K562 (cell line): ENCODE measurements around the gene SDHAF3. TPM values are rescaled to one million over a fixed set of nuclear protein-coding genes. Genes with fewer than 3 reads are reported as not detected.

Experiments
- ATAC-seq: fragments of 200-7000 bp; cut with Tn5 transposase; 3 replicates; pipeline ENCODE4 v1.9.1; 2020; ENCODE audit warnings: moderate library complexity
- BruUV-seq: library from RNA; stranded (reverse); fragments of 400-500 nt; replicated peaks from 2 replicates; lab custom pipeline; 2021; lab: Mats Ljungman, UMichigan
- CTCF ChIA-PET: fragments of 300-600 bp; formaldehyde crosslinking; extraction: SDS; loops from one replicate; lab custom pipeline; 2021; ENCODE audit warnings: low intra/inter-chr PET ratio; lab: Yijun Ruan, JAX
- POLR2A ChIA-PET: fragments of 300-600, 350-650 bp; sonication (Branson Sonifier 250); formaldehyde crosslinking; extraction: SDS; loops from one replicate; lab custom pipeline; 2021; ENCODE audit warnings: antibody characterized with exemption, inconsistent platforms; lab: Yijun Ruan, JAX
- DNase-seq, 4 experiments: peaks; one replicate each; pipeline versions ENCODE4 v3.0.0 to v3.0.0-alpha.2; 2011 to 2018; ENCODE audit warnings: low spot score in 3 of 4, mixed read lengths in 3 of 4; ENCODE audit errors: extremely low read depth in 1 of 4
- FAIRE-seq: peaks from 2 replicates; lab custom pipeline; 2011; peaks lifted over from hg19 to GRCh38; lab: Jason Lieb, UNC
- H2AFZ ChIP-seq: 2 replicates; pipeline ENCODE4 v1.6.0; 2011; ENCODE audit warnings: low read depth, low read length, control low read depth, inconsistent platforms
- H3K27ac ChIP-seq: fragments of 200-600 bp; 3 replicates; pipeline ENCODE4 v1.8.0; 2011; ENCODE audit warnings: low read depth, mild to moderate bottlenecking, control low read depth, inconsistent platforms, low read length, moderate library complexity, mixed read lengths; ENCODE audit errors: extremely low read depth
- H3K27me3 ChIP-seq, 2 experiments: fragments of 300-600 bp in 1 of 2; 2 replicates in 1 of 2; 3 replicates in 1 of 2; pipeline versions ENCODE4 v1.6.0 to v1.8.0; 2011; ENCODE audit warnings: inconsistent platforms in 2 of 2, low read length in 2 of 2, mild to moderate bottlenecking in 1 of 2, mixed read lengths in 1 of 2, moderate library complexity in 1 of 2; ENCODE audit not compliant: control insufficient read depth in 2 of 2, insufficient read depth in 2 of 2
- H3K36me3 ChIP-seq: fragments of 300-600 bp; 3 replicates; pipeline ENCODE4 v1.8.0; 2011; ENCODE audit warnings: mild to moderate bottlenecking, low read length, inconsistent platforms; ENCODE audit not compliant: control insufficient read depth, insufficient read depth
- H3K4me1 ChIP-seq, 2 experiments: fragments of 200-600 bp in 1 of 2; replicated peaks in 1 of 2; 2 replicates in 1 of 2; 3 replicates in 1 of 2; pipeline versions ENCODE4 v1.5.1 to v1.8.0; 2011; ENCODE audit warnings: inconsistent platforms in 2 of 2, low read length in 2 of 2, mild to moderate bottlenecking in 1 of 2, mixed read lengths in 1 of 2, moderate library complexity in 1 of 2; ENCODE audit not compliant: control insufficient read depth in 2 of 2, insufficient read depth in 2 of 2
- H3K4me2 ChIP-seq: 2 replicates; pipeline ENCODE4 v1.6.1; 2011; ENCODE audit warnings: low read length, control low read depth, inconsistent platforms, mixed read lengths; ENCODE audit not compliant: insufficient read depth
- H3K4me3 ChIP-seq: fragments of 200-600 bp; sonication (generic), shearing (Covaris generic); 2 replicates; pipeline ENCODE4 v1.5.1; 2016; ENCODE audit warnings: control low read depth, inconsistent platforms
- H3K79me2 ChIP-seq: fragments of 200-600 bp; 3 replicates; pipeline ENCODE4 v1.8.0; 2011; ENCODE audit warnings: low read length, inconsistent platforms; ENCODE audit not compliant: control insufficient read depth, insufficient read depth
- H3K9ac ChIP-seq, 2 experiments: 2 replicates each; pipeline versions ENCODE4 v1.6.0 to v1.6.1; 2011; ENCODE audit warnings: low read depth in 2 of 2, low read length in 2 of 2, control low read depth in 1 of 2, inconsistent platforms in 1 of 2, mild to moderate bottlenecking in 1 of 2, mixed read lengths in 1 of 2; ENCODE audit not compliant: insufficient read depth in 1 of 2
- H3K9me1 ChIP-seq: one replicate; pipeline ENCODE4 v1.6.0; 2011; ENCODE audit warnings: inconsistent platforms, mild to moderate bottlenecking, low read length, moderate library complexity; ENCODE audit not compliant: control insufficient read depth, insufficient read depth
- H3K9me3 ChIP-seq: replicated peaks from 2 replicates; pipeline ENCODE4 v1.5.1; 2011; ENCODE audit warnings: low read depth, low read length, inconsistent platforms; ENCODE audit not compliant: control insufficient read depth, insufficient read depth
- H4K20me1 ChIP-seq: replicated peaks from 2 replicates; pipeline ENCODE4 v1.6.1; 2011; ENCODE audit warnings: low read length, inconsistent platforms, mixed read lengths; ENCODE audit not compliant: control insufficient read depth, insufficient read depth
- CSDE1 ChIP-seq, 2 experiments: fragments of 450-650 bp; IDR thresholded peaks; 2 replicates each; pipeline ENCODE4 v1.6.1; 2016; ENCODE audit warnings: mild to moderate bottlenecking in 1 of 2
- FOXA1 ChIP-seq: fragments of 450-650 bp; IDR thresholded peaks from 2 replicates; pipeline ENCODE4 v1.6.1; 2016; ENCODE audit warnings: mild to moderate bottlenecking, borderline replicate concordance
- XRCC3 ChIP-seq: fragments of 450-650 bp; IDR thresholded peaks from 2 replicates; pipeline ENCODE4 v1.6.1; 2017; ENCODE audit warnings: mild to moderate bottlenecking, moderate library complexity
- ZBTB7A ChIP-seq: IDR thresholded peaks from 2 replicates; pipeline ENCODE4 v1.6.1; 2011; ENCODE audit warnings: low read depth, mild to moderate bottlenecking, low read length, moderate library complexity, borderline replicate concordance; ENCODE audit not compliant: control insufficient read depth
- WGBS: fragments of 100-300 bp; shearing (Covaris generic); methylation state at CpG from one replicate; pipeline ENCODE4 v1.1.6; 2016; ENCODE audit warnings: low coverage, mixed read lengths; ENCODE audit not compliant: insufficient coverage; ENCODE audit errors: missing lambda C conversion rate; 5-methylcytosine and 5-hydroxymethylcytosine counted together
- in situ Hi-C: fragments of 300-500 bp; cut with MboI; formaldehyde crosslinking; loops from 4 replicates; pipeline ENCODE4 v1.15.0; 2018; ENCODE audit warnings: inconsistent platforms, mixed read lengths
- intact Hi-C: fragments of 100-400 bp; cut with micrococcal nuclease; formaldehyde crosslinking; loops from 2 replicates; pipeline ENCODE4 v1.14.2; 2022
- polyA plus RNA-seq, 8 experiments: library from polyadenylated mRNA; depleted of rRNA in 4 of 8; stranded (reverse) in 5 of 8; unstranded in 3 of 8; fragments of >200 nt; fragmentation: Nextera tagmentation in 2 of 8; fragmentation: Illumina TruSeq in 1 of 8; extraction: Ambion mirVana in 2 of 8; extraction: Trizol in 1 of 8; gene quantifications; 2 replicates each; pipeline versions ENCODE4 v1.2.1 to v1.2.3, GENCODE V29; 2011 to 2014; ENCODE audit warnings: inconsistent platforms in 1 of 8, missing spikeins in 1 of 8
- total RNA-seq, 7 experiments: library from RNA; depleted of rRNA in 6 of 7; stranded (reverse); fragments of >200 nt in 6 of 7; fragmentation: Illumina TruSeq in 2 of 7; extraction: Trizol in 2 of 7; gene quantifications; 2 replicates each; pipeline versions ENCODE4 v1.2.1 to v1.2.3, GENCODE V29; 2011 to 2021; ENCODE audit warnings: low replicate concordance in 1 of 7
- TF ChIP-seq, protein P1 (sequence below): fragments of 450-650 bp; IDR thresholded peaks from 2 replicates; pipeline ENCODE4 v1.6.1; 2017; ENCODE audit warnings: antibody characterized with exemption, mild to moderate bottlenecking

Gene SDHAF3
- total and polyA plus RNA-seq, 9 of the 15 experiments (the other 6 are each of a cell fraction or from before 2014, with no cell fraction given): 51.5 to 403 (median 145) TPM

DNA sequence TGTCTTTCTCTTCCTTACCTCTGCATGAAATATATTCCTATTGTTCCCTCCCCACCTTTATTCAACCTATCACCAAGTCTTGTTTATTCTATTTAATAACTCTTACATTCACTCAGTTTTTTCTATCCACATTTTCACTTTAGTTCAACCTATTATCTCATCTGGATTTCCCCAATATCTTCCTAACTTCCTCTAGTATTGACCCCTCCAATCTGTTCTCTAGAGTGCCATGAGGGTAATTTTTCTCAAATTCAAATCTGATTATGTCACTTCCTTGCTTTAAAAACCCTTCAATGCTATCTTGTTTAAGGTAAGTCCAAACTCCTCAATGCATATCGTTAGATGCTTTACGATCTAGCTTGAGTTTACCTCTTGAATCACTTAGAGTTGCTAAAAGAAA, 86.5 kb downstream of the SDHAF3 start:
- FAIRE-seq (no peak), DNase-seq (no peak), ATAC-seq (no peak)
- Histone ChIP-seq H3K79me2 (no peaks in the 10 kb centered on the region), H3K27me3 (peaks cover 9 to 31% of the 10 kb centered on the region in 2 experiments; a peak in 4 of 5 replicates), H2AFZ (no peak overlapping the region), H3K9me1 (no peaks in the 10 kb centered on the region), H3K9me3 (no peaks in the 10 kb centered on the region), H3K36me3 (no peaks in the 10 kb centered on the region), H3K4me3 (no peak overlapping the region), H4K20me1 (no peaks in the 10 kb centered on the region), H3K4me2 (no peak overlapping the region), H3K27ac (no peak overlapping the region), H3K9ac (no peak overlapping the region), H3K4me1 (no peaks in the 10 kb centered on the region)
- no TSS peak for BruUV-seq
- intact Hi-C loops (no loop called here), in situ Hi-C loops (no loop called here)
- POLR2A ChIA-PET: no interaction called here
- WGBS: 0% methylated on average over 2 of the region's 2 CpGs
- no peak for TF ChIP-seq XRCC3
- TF ChIP-seq, protein P1, sequence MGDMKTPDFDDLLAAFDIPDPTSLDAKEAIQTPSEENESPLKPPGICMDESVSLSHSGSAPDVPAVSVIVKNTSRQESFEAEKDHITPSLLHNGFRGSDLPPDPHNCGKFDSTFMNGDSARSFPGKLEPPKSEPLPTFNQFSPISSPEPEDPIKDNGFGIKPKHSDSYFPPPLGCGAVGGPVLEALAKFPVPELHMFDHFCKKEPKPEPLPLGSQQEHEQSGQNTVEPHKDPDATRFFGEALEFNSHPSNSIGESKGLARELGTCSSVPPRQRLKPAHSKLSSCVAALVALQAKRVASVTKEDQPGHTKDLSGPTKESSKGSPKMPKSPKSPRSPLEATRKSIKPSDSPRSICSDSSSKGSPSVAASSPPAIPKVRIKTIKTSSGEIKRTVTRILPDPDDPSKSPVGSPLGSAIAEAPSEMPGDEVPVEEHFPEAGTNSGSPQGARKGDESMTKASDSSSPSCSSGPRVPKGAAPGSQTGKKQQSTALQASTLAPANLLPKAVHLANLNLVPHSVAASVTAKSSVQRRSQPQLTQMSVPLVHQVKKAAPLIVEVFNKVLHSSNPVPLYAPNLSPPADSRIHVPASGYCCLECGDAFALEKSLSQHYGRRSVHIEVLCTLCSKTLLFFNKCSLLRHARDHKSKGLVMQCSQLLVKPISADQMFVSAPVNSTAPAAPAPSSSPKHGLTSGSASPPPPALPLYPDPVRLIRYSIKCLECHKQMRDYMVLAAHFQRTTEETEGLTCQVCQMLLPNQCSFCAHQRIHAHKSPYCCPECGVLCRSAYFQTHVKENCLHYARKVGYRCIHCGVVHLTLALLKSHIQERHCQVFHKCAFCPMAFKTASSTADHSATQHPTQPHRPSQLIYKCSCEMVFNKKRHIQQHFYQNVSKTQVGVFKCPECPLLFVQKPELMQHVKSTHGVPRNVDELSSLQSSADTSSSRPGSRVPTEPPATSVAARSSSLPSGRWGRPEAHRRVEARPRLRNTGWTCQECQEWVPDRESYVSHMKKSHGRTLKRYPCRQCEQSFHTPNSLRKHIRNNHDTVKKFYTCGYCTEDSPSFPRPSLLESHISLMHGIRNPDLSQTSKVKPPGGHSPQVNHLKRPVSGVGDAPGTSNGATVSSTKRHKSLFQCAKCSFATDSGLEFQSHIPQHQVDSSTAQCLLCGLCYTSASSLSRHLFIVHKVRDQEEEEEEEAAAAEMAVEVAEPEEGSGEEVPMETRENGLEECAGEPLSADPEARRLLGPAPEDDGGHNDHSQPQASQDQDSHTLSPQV: no peak
- TF ChIP-seq ZBTB7A: no peak
- TF ChIP-seq CSDE1 (IDR thresholded peaks at IDR 0.05): no peak
- no peak for TF ChIP-seq FOXA1
- CTCF ChIA-PET: no interaction called here
